HepG2 (cell line): ENCODE results near the gene AIDA. TPM values are rescaled to one million over a fixed set of nuclear protein-coding genes. Genes with fewer than 3 reads are reported as not detected.

Source experiments
- CEBPG ChIP-seq: IDR thresholded peaks from 2 replicates; pipeline ENCODE4 v1.6.1; 2016
- CREB1 ChIP-seq, 2 experiments: fragments of 450-650 bp in 1 of 2; IDR thresholded peaks; 2 replicates each; pipeline ENCODE4 v1.6.1; 2016 to 2017; ENCODE audit warnings: control low read depth in 1 of 2, mild to moderate bottlenecking in 1 of 2, missing compliant biosample characterization in 1 of 2, missing genetic modification characterization in 1 of 2
- ELF1 ChIP-seq: sonication (generic); formaldehyde crosslinking; IDR thresholded peaks from 2 replicates; pipeline ENCODE4 v1.4.0; 2020; ENCODE audit warnings: missing genetic modification reagents
- HNRNPL ChIP-seq: fragments of 200-400 bp; formaldehyde crosslinking; IDR thresholded peaks from 2 replicates; pipeline ENCODE4 v1.6.1; 2017; ENCODE audit warnings: mild to moderate bottlenecking, low read depth, low read length
- NR2C2 ChIP-seq: sonication (generic); formaldehyde crosslinking; IDR thresholded peaks from 2 replicates; pipeline ENCODE4 v1.4.0; 2020; ENCODE audit warnings: missing genetic modification reagents, mild to moderate bottlenecking, moderate library complexity, borderline replicate concordance
- NR3C1 ChIP-seq: sonication (generic); formaldehyde crosslinking; IDR thresholded peaks from 2 replicates; pipeline ENCODE4 v1.4.0; 2020; ENCODE audit warnings: missing genetic modification reagents
- SIX1 ChIP-seq: sonication (generic); formaldehyde crosslinking; IDR thresholded peaks from 2 replicates; pipeline ENCODE4 v1.4.0; 2020; ENCODE audit warnings: missing genetic modification reagents, borderline replicate concordance
- YEATS4 ChIP-seq: sonication (generic); formaldehyde crosslinking; IDR thresholded peaks from 2 replicates; pipeline ENCODE4 v1.4.0; 2020; ENCODE audit warnings: missing genetic modification reagents, borderline replicate concordance
- ZBTB38 ChIP-seq: sonication (generic); formaldehyde crosslinking; IDR thresholded peaks from 2 replicates; pipeline ENCODE4 v1.5.1; 2020; ENCODE audit warnings: mild to moderate bottlenecking, missing genetic modification reagents
- ZNF496 ChIP-seq: sonication (generic); formaldehyde crosslinking; IDR thresholded peaks from 2 replicates; pipeline ENCODE4 v1.8.1; 2023; ENCODE audit warnings: mild to moderate bottlenecking, moderate library complexity, missing genetic modification reagents; ENCODE audit not compliant: insufficient replicate concordance
- ZNF589 ChIP-seq: sonication (generic); formaldehyde crosslinking; conservative IDR thresholded peaks from 2 replicates; pipeline ENCODE4 v1.8.0; 2022; ENCODE audit warnings: mild to moderate bottlenecking, moderate library complexity, missing genetic modification reagents
- ZNF775 ChIP-seq: sonication (generic); formaldehyde crosslinking; IDR thresholded peaks from 2 replicates; pipeline ENCODE4 v1.4.0; 2020; ENCODE audit warnings: missing genetic modification reagents, mild to moderate bottlenecking, moderate library complexity, borderline replicate concordance
- polyA plus RNA-seq, 8 experiments: library from polyadenylated mRNA; depleted of rRNA in 3 of 8; stranded (reverse) in 7 of 8; unstranded in 1 of 8; fragments of >200 nt; fragmentation: Illumina TruSeq in 4 of 8; extraction: Trizol in 4 of 8; gene quantifications; 2 replicates each; pipeline versions ENCODE4 v1.2.1 to v1.2.3, GENCODE V29; 2011 to 2016; ENCODE audit warnings: low read depth in 4 of 8, missing spikeins in 1 of 8, mixed read lengths in 1 of 8; ENCODE audit not compliant: insufficient read depth in 1 of 8
- total RNA-seq, 5 experiments: library from RNA; depleted of rRNA; stranded (reverse); fragments of >200 nt; fragmentation: Illumina TruSeq; extraction: Trizol; gene quantifications; 2 replicates each; pipeline ENCODE4 v1.2.3, GENCODE V29; 2016; ENCODE audit warnings: low read depth in 1 of 5
- TF ChIP-seq, protein P1 (sequence below): IDR thresholded peaks from 2 replicates; pipeline ENCODE4 v1.6.1; 2016; ENCODE audit warnings: mild to moderate bottlenecking
- TF ChIP-seq, protein P2 (sequence below): IDR thresholded peaks from 2 replicates; pipeline ENCODE4 v1.6.1; 2016; ENCODE audit warnings: mild to moderate bottlenecking, missing biosample characterization, missing genetic modification reagents
- TF ChIP-seq, protein P3 (sequence below): sonication (generic); formaldehyde crosslinking; IDR thresholded peaks from 2 replicates; pipeline ENCODE4 v1.8.1; 2022; ENCODE audit warnings: mild to moderate bottlenecking, missing genetic modification reagents

Gene AIDA
- total and polyA plus RNA-seq, 2 of the 13 experiments (the other 11 are each of a cell fraction or from before 2014, with no cell fraction given) = 17.5 to 35.4 TPM

DNA sequence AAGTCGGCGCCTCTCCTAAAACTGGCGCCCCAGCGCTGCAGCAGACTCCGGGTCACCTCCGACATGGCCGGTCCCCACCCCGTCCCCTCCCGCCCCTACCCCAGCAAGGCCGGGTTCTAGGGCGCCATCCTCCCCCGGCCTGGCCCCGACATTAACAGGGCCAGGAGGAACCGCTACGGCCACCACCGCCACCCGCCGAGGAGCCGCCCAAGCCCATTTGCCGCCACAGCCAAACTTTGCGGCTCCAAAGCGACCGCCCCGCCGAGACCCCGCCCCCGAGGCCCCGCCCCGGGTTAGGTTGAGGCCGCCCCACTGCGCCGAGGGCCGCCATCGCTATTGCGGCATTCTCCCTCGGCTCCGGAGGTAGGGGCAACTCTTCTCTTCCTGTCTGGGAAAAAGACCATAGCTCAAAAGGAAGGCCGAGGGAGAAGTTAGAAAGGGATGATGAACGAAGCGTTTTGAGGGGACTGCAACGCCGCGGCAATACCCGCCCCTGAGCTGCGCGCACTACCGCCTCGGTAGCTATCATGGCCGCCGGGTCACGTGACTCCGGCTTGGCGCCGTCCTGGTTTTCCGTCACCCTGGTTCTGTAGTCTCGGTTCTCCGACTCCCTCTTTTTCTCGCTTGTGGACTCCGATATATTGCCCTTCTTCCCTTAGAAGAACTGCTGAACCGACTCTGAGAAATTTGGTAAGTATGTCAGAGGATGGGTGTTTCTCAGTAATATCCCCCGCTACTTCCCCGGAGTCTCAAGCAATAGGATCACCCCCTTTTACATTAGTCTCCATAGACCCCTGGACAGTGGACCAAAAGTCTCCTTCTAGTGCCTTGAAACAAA lies at the start of gene AIDA, which contains the start of gene BROX (continued):
- TF ChIP-seq ZNF589 (CRISPR knock-in tag) = 0 out of 2 replicates have a peak, but pooled peaks have one; percentile 12
- 0 out of 2 replicates have a peak, but pooled peaks have one; percentile 49 for TF ChIP-seq CREB1 (IDR thresholded peaks at IDR 0.05)
- TF ChIP-seq CREB1 (CRISPR knock-in tag; IDR thresholded peaks at IDR 0.05) = peak; percentile 60
- TF ChIP-seq, protein P1, sequence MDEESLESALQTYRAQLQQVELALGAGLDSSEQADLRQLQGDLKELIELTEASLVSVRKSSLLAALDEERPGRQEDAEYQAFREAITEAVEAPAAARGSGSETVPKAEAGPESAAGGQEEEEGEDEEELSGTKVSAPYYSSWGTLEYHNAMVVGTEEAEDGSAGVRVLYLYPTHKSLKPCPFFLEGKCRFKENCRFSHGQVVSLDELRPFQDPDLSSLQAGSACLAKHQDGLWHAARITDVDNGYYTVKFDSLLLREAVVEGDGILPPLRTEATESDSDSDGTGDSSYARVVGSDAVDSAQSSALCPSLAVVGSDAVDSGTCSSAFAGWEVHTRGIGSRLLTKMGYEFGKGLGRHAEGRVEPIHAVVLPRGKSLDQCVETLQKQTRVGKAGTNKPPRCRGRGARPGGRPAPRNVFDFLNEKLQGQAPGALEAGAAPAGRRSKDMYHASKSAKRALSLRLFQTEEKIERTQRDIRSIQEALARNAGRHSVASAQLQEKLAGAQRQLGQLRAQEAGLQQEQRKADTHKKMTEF (CRISPR knock-in tag) = no peak; the same call in 1 of the 2 replicates
- no peak for TF ChIP-seq ZNF496
- no peak for TF ChIP-seq ZNF775 (CRISPR knock-in tag)
- TF ChIP-seq, protein P2, sequence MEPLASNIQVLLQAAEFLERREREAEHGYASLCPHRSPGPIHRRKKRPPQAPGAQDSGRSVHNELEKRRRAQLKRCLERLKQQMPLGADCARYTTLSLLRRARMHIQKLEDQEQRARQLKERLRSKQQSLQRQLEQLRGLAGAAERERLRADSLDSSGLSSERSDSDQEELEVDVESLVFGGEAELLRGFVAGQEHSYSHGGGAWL = no peak
- 0 out of 2 replicates have a peak, but pooled peaks have one; percentile 29 for TF ChIP-seq ZBTB38 (CRISPR knock-in tag)
- peak; percentile 99 for TF ChIP-seq ELF1 (CRISPR knock-in tag)
- no peak for TF ChIP-seq HNRNPL
- TF ChIP-seq NR3C1 (CRISPR knock-in tag) = no peak
- no peak for TF ChIP-seq SIX1 (CRISPR knock-in tag)
- peak; percentile 76; the same call in 1 of the 2 replicates for TF ChIP-seq NR2C2 (CRISPR knock-in tag)
- TF ChIP-seq YEATS4 (CRISPR knock-in tag) = peak; percentile 15; the same call in 1 of the 2 replicates
- TF ChIP-seq, protein P3, sequence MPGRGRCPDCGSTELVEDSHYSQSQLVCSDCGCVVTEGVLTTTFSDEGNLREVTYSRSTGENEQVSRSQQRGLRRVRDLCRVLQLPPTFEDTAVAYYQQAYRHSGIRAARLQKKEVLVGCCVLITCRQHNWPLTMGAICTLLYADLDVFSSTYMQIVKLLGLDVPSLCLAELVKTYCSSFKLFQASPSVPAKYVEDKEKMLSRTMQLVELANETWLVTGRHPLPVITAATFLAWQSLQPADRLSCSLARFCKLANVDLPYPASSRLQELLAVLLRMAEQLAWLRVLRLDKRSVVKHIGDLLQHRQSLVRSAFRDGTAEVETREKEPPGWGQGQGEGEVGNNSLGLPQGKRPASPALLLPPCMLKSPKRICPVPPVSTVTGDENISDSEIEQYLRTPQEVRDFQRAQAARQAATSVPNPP (CRISPR knock-in tag) = peak; percentile 56; the same call in 1 of the 2 replicates
- peak; percentile 24; the same call in 1 of the 2 replicates for TF ChIP-seq CEBPG (CRISPR knock-in tag)
